Tibial nerve (tissue), 3 donors: ENCODE results near the gene GNAL.
A peak's percentile ranks its signal among the peaks of the same experiment; 100 is the strongest.

Experiments used
- POLR2A ChIP-seq, 2 donors: fragments of 450-650 bp; IDR thresholded peaks; one replicate each; pipeline ENCODE4 v1.6.1; 2017; ENCODE audit warnings: antibody characterized with exemption in 2 of 2, mild to moderate bottlenecking in 2 of 2, moderate library complexity in 2 of 2
- TF ChIP-seq, protein P1 (sequence below), 5 experiments: fragments of 200-600 bp in 3 of 5; fragments of 450-650 bp in 2 of 5; sonication (generic) in 3 of 5; IDR thresholded peaks; one replicate each; pipeline ENCODE4 v1.5.1; 2016 to 2019; ENCODE audit warnings: antibody characterized with exemption in 5 of 5, mild to moderate bottlenecking in 3 of 5, moderate library complexity in 2 of 5

- TF ChIP-seq, protein P1, sequence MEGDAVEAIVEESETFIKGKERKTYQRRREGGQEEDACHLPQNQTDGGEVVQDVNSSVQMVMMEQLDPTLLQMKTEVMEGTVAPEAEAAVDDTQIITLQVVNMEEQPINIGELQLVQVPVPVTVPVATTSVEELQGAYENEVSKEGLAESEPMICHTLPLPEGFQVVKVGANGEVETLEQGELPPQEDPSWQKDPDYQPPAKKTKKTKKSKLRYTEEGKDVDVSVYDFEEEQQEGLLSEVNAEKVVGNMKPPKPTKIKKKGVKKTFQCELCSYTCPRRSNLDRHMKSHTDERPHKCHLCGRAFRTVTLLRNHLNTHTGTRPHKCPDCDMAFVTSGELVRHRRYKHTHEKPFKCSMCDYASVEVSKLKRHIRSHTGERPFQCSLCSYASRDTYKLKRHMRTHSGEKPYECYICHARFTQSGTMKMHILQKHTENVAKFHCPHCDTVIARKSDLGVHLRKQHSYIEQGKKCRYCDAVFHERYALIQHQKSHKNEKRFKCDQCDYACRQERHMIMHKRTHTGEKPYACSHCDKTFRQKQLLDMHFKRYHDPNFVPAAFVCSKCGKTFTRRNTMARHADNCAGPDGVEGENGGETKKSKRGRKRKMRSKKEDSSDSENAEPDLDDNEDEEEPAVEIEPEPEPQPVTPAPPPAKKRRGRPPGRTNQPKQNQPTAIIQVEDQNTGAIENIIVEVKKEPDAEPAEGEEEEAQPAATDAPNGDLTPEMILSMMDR (IDR thresholded peaks at IDR 0.05), result peak in 2 of 5 experiments; percentile 20 to 40
- TF ChIP-seq POLR2A (IDR thresholded peaks at IDR 0.05), result no peak
Measured at GRCh38 chr18:11741505-11742145, 52.6 kb downstream of the GNAL start.
